Neural crest cell (in vitro differentiated cells): ENCODE measurements around the gene DEFB132. TPM values are rescaled to one million over a fixed set of nuclear protein-coding genes. Genes with fewer than 3 reads are reported as not detected.
A peak's percentile ranks its signal among the peaks of the same experiment; 100 is the strongest.

Source experiments
- DNase-seq: peaks from one replicate; pipeline ENCODE4 v3.0.0; 2021; ENCODE audit warnings: low read depth, mixed read lengths, low spot score
- H3K27ac Mint-ChIP-seq: one replicate; pipeline ENCODE4 v1.8.0; 2021; ENCODE audit warnings: mild to moderate bottlenecking, mixed read lengths; ENCODE audit not compliant: unreplicated experiment
- H3K27me3 Mint-ChIP-seq: 2 replicates; pipeline ENCODE4 v1.8.0; 2021; ENCODE audit warnings: low read depth, mild to moderate bottlenecking, mixed read lengths
- H3K36me3 Mint-ChIP-seq: 2 replicates; pipeline ENCODE4 v1.8.0; 2021; ENCODE audit warnings: low read depth, mild to moderate bottlenecking, mixed read lengths
- H3K4me1 Mint-ChIP-seq: 2 replicates; pipeline ENCODE4 v1.8.0; 2021; ENCODE audit warnings: mixed read lengths
- H3K4me3 Mint-ChIP-seq: one replicate; pipeline ENCODE4 v1.8.0; 2021; ENCODE audit warnings: mild to moderate bottlenecking, mixed read lengths
- H3K9me3 Mint-ChIP-seq: 2 replicates; pipeline ENCODE4 v1.8.0; 2021; ENCODE audit warnings: mixed read lengths
- long read RNA-seq: library from polyadenylated mRNA; unstranded; transcript quantifications from one replicate; pipeline ENCODE4 v2.0.0, GENCODE V29; 2020
- total RNA-seq: library from RNA; stranded (reverse); gene quantifications from 2 replicates; pipeline ENCODE4 v1.2.1, GENCODE V29; 2021
- TF ChIP-seq, protein P1 (sequence below): fragments of 200-600 bp; sonication (generic); conservative IDR thresholded peaks from 2 replicates; pipeline ENCODE4 v1.5.0; 2021; ENCODE audit warnings: antibody characterized with exemption, mild to moderate bottlenecking

The DEFB132 gene
- not detected in 2 replicates for total RNA-seq
- long read RNA-seq, result 0 reads

GRCh38 chr20:257419-257818 lies at the start of gene DEFB132:
Gene DEFB132, plus strand, starts transcription at chr20:257724. Its CDS starts 55 bp downstream, at chr20:257779.
- TF ChIP-seq, protein P1, sequence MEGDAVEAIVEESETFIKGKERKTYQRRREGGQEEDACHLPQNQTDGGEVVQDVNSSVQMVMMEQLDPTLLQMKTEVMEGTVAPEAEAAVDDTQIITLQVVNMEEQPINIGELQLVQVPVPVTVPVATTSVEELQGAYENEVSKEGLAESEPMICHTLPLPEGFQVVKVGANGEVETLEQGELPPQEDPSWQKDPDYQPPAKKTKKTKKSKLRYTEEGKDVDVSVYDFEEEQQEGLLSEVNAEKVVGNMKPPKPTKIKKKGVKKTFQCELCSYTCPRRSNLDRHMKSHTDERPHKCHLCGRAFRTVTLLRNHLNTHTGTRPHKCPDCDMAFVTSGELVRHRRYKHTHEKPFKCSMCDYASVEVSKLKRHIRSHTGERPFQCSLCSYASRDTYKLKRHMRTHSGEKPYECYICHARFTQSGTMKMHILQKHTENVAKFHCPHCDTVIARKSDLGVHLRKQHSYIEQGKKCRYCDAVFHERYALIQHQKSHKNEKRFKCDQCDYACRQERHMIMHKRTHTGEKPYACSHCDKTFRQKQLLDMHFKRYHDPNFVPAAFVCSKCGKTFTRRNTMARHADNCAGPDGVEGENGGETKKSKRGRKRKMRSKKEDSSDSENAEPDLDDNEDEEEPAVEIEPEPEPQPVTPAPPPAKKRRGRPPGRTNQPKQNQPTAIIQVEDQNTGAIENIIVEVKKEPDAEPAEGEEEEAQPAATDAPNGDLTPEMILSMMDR, result no peak
- Mint-ChIP-seq H3K27ac (no peak within 1 kb of the TSS), H3K27me3 (peaks cover 65% of the 10 kb centered on the region), H3K9me3 (peaks cover 2% of the 10 kb centered on the region), H3K36me3 (no peaks in the 10 kb centered on the region), H3K4me3 (no peak within 1 kb of the TSS), H3K4me1 (no peaks in the 10 kb centered on the region)
- no peak for DNase-seq

DNA sequence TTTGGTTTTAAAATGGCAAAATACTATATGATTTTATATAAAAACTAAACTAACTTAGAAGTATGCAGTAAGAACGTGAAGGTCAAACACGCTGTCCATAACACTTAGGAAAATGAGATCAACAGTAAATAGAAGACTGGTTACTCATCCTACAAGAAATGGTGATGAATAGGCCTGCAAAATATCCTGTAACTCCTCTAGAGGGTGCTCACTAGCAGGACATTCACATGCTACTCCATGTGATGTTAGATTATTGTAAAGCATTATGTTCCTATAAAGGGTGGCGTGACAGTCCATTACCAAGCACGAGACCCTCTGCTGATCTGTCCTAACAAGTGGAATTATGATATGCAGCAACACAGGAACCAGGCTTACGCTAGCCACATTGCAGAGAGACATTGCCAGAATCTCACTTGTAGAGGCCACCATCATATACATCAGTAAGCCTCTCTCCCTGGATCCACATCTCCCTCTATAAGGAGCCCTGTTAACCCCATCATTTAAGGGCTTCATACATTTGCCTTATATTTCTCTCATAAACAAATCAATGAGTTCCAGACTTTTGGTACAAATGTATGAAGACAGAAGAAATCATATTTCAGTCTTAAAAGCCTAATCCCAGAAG lies 48.5 kb upstream of the DEFB132 start:
- Mint-ChIP-seq H3K36me3 (no peaks in the 10 kb centered on the region), H3K27ac (no peak overlapping the region), H3K27me3 (peaks cover 92% of the 10 kb centered on the region), H3K4me3 (no peak overlapping the region), H3K4me1 (no peaks in the 10 kb centered on the region), H3K9me3 (no peaks in the 10 kb centered on the region)
- DNase-seq, result no peak
- TF ChIP-seq, protein P1, result peak; percentile 64

DNA sequence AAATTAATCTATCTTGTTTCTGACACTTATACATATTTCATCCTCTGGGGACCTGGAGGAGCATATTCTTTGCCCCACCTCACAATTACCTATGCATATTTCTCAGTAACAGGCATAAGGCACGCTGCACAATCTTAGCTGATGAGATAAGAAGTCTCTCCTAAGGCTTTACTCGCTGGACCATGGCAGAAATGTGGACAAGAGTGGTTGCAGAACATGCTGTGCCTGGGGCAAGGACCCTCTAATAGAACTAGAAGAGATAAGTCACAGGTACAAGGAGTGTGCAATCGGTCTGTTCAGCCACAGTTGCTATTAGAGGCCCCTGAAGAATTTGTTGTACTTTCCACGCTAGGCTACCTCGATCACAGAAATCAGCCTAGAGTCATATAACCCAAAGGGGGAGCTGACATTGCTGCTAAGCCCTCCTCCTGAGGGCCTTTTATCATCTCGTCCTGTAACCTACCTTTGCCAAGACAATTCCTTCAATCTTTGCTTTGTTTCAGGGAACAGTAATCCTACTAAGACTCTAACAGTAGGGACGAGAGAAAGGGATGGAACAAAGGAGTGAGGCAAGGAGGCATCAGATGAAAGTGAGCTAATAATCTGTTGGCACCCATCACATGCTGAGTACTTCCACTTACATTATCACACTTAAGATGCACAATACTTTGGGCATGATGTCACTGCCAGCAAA lies 46.6 kb upstream of the DEFB132 start:
- peaks cover 80% of the 10 kb centered on the region for H3K27me3 Mint-ChIP-seq
- H3K4me3 Mint-ChIP-seq, result no peak overlapping the region

DNA sequence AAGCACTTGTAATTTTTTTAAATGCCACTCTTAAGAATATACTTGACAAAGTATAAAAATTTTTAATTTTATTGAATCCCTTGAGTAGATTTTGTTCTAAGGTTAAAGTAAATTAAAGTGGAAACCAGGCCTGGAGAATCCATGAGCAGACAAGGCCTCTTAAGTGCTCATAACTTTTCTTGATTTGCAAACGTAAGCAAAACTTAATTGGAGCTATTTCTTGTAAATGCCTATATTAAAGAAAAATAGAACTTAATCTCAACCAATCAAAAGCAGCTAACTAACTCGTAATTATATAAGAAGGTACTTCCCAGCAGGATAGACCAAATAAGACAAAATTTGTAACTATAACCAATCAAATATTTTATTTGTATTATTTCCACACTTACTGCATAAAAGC lies 43.1 kb upstream of the DEFB132 start:
- TF ChIP-seq, protein P1, result no peak
- Mint-ChIP-seq H3K36me3 (no peaks in the 10 kb centered on the region), H3K27me3 (peaks cover 79% of the 10 kb centered on the region), H3K27ac (no peak overlapping the region), H3K4me3 (no peak overlapping the region), H3K4me1 (no peaks in the 10 kb centered on the region), H3K9me3 (no peaks in the 10 kb centered on the region)
- DNase-seq, result no peak

More for the DNA sequence above, 46.6 kb upstream of the DEFB132 start:
- no peaks in the 10 kb centered on the region for H3K36me3 Mint-ChIP-seq
- TF ChIP-seq, protein P1, result no peak
- no peak overlapping the region for H3K27ac Mint-ChIP-seq
- H3K9me3 Mint-ChIP-seq, result no peaks in the 10 kb centered on the region
- H3K4me1 Mint-ChIP-seq, result no peaks in the 10 kb centered on the region
- DNase-seq, result no peak

DNA sequence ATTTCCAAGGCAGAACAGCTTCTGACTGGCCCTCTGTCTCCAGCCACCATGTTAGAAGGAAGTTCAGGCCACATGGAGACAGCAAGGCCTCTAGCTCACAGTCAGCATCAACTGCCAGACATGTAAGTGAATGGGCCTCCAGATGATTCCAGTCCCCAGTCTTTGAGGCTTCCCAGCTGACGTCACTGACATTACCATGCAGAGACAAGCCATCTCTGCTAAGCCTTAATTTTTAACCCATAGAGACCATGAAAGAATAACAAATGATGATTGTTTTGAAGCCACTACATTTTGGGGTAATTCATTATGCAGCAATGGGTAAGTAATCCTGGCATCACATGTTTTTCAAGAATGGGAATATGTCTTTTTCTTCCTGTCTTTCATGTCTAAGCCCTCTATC lies 41.7 kb upstream of the DEFB132 start:
- Mint-ChIP-seq H3K36me3 (no peaks in the 10 kb centered on the region), H3K27ac (no peak overlapping the region), H3K9me3 (no peaks in the 10 kb centered on the region), H3K4me3 (no peak overlapping the region), H3K4me1 (no peaks in the 10 kb centered on the region), H3K27me3 (peaks cover 80% of the 10 kb centered on the region)
- TF ChIP-seq, protein P1, result no peak
- DNase-seq, result no peak
